DND-41 (cell line): ENCODE data around the gene ARHGAP6.

Experiments used
- ATAC-seq: fragments of 200-7000 bp; cut with Tn5 transposase; 3 replicates; pipeline ENCODE4 v1.9.1; 2021; ENCODE audit warnings: low read depth; ENCODE audit not compliant: insufficient read depth
- DNase-seq: peaks from one replicate; pipeline ENCODE4 v3.0.0-alpha.2; 2020
- H2AFZ ChIP-seq: 2 replicates; pipeline ENCODE4 v1.6.0; 2012; ENCODE audit warnings: low read depth, low read length
- H3K27ac ChIP-seq: 2 replicates; pipeline ENCODE4 v1.5.1; 2012; ENCODE audit warnings: low read length, inconsistent platforms
- H3K27me3 ChIP-seq: fragments of 200-600 bp; sonication (generic); 2 replicates; pipeline ENCODE4 v1.6.0; 2012; ENCODE audit warnings: low read length, mild to moderate bottlenecking, inconsistent platforms; ENCODE audit not compliant: insufficient read depth, poor library complexity
- H3K36me3 ChIP-seq: 2 replicates; pipeline ENCODE4 v1.5.1; 2012; ENCODE audit warnings: low read length, inconsistent platforms; ENCODE audit not compliant: insufficient read depth
- H3K4me1 ChIP-seq: 2 replicates; pipeline ENCODE4 v1.5.1; 2012; ENCODE audit warnings: mild to moderate bottlenecking, low read length; ENCODE audit not compliant: insufficient read depth
- H3K4me2 ChIP-seq: 2 replicates; pipeline ENCODE4 v1.6.0; 2012; ENCODE audit warnings: mild to moderate bottlenecking, moderate library complexity, low read length, inconsistent platforms; ENCODE audit not compliant: insufficient read depth
- H3K4me3 ChIP-seq, 2 experiments: fragments of 200-600 bp in 1 of 2; shearing (Covaris generic) in 1 of 2; 2 replicates each; pipeline ENCODE4 v1.5.1; 2012 to 2016; ENCODE audit warnings: inconsistent platforms in 2 of 2, low read length in 2 of 2, mild to moderate bottlenecking in 2 of 2, low read depth in 1 of 2, moderate library complexity in 1 of 2
- H3K79me2 ChIP-seq: 2 replicates; pipeline ENCODE4 v1.6.0; 2012; ENCODE audit warnings: low read length, inconsistent platforms; ENCODE audit not compliant: insufficient read depth
- H3K9ac ChIP-seq: 2 replicates; pipeline ENCODE4 v1.6.0; 2012; ENCODE audit warnings: low read depth, mild to moderate bottlenecking, inconsistent platforms, low read length, moderate library complexity
- H3K9me3 ChIP-seq: 2 replicates; pipeline ENCODE4 v1.5.1; 2012; ENCODE audit warnings: low read length, moderate library complexity, mild to moderate bottlenecking, inconsistent platforms; ENCODE audit not compliant: insufficient read depth, severe bottlenecking
- H4K20me1 ChIP-seq: 2 replicates; pipeline ENCODE4 v1.6.0; 2012; ENCODE audit warnings: low read length; ENCODE audit not compliant: insufficient read depth
- CTCF ChIP-seq: IDR thresholded peaks from 2 replicates; pipeline ENCODE4 v1.5.1; 2012; ENCODE audit warnings: borderline replicate concordance, low read length, moderate library complexity, mild to moderate bottlenecking; ENCODE audit not compliant: poor library complexity, severe bottlenecking; ENCODE audit errors: extremely low read depth
- EZH2 ChIP-seq: IDR thresholded peaks from 3 replicates; pipeline ENCODE4 v1.6.1; 2012; ENCODE audit warnings: borderline replicate concordance, low read depth, mild to moderate bottlenecking, moderate library complexity, low read length, inconsistent platforms; ENCODE audit not compliant: severe bottlenecking

ARHGAP6 gene

DNA sequence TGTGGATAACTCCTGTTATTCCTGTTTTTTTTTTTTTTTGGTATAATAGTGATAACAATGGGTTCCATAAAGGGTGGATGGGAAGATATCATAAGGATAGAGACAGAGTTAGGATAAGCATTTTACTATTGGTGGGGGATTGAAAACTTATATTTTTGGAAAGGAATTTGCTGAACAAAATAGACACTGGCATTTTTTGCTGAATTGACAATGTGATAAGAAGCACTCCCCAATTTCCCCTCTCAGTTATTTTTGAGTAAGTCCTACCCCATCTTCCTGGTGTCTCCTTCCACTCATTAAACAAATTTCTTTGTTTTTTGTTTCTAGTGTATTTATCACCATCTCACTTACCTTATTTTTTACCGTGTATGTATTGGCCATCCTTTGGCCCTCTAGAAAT, 316.7 kb downstream of the ARHGAP6 start:
- H3K27ac ChIP-seq: no peak overlapping the region
- H3K9me3 ChIP-seq: no peaks in the 10 kb centered on the region
- TF ChIP-seq CTCF (no peak), EZH2 (no peak)
- DNase-seq (no peak), ATAC-seq (no peak)
- H3K4me1 ChIP-seq: no peaks in the 10 kb centered on the region
- H3K9ac ChIP-seq: no peak overlapping the region
- no peak overlapping the region for H2AFZ ChIP-seq
- H3K27me3 ChIP-seq: no peaks in the 10 kb centered on the region
- no peak overlapping the region for H3K4me3 ChIP-seq
- no peak overlapping the region for H3K4me2 ChIP-seq
- H3K79me2 ChIP-seq: no peaks in the 10 kb centered on the region
- H3K36me3 ChIP-seq: no peaks in the 10 kb centered on the region
- no peaks in the 10 kb centered on the region for H4K20me1 ChIP-seq

DNA sequence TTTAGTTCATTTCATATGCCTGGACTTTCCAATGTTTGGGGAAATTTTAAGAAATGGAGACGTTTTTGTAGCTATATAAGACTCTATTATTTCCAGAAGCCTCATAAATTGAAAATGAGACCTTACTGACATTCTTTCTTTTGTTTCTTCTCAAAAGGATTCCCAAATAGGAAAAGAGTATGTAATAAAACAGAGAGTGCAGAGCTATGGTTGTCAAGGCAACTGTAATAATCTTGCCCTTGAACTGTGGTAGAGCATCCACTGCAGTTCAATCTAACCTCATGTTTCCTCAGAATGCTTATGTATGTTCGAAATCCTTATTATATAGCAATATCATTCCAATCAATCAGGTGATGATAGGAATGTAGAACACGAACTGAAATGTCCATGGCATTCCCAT, 318.4 kb downstream of the ARHGAP6 start:
- no peak for ATAC-seq
- Histone ChIP-seq H3K27me3 (no peaks in the 10 kb centered on the region), H4K20me1 (no peaks in the 10 kb centered on the region), H3K4me2 (no peak overlapping the region), H3K4me3 (no peak overlapping the region), H3K79me2 (no peaks in the 10 kb centered on the region), H3K27ac (no peak overlapping the region), H3K36me3 (no peaks in the 10 kb centered on the region), H3K9ac (no peak overlapping the region), H3K4me1 (no peaks in the 10 kb centered on the region), H2AFZ (no peak overlapping the region), H3K9me3 (no peaks in the 10 kb centered on the region)
- DNase-seq: no peak
- no peak for TF ChIP-seq EZH2
- TF ChIP-seq CTCF: no peak

- Histone ChIP-seq H3K27ac (no peak overlapping the region), H3K27me3 (no peaks in the 10 kb centered on the region), H3K4me1 (no peaks in the 10 kb centered on the region), H3K79me2 (no peaks in the 10 kb centered on the region), H3K36me3 (no peaks in the 10 kb centered on the region), H4K20me1 (no peaks in the 10 kb centered on the region), H3K9ac (no peak overlapping the region), H3K4me2 (no peak overlapping the region), H3K9me3 (no peaks in the 10 kb centered on the region), H2AFZ (no peak overlapping the region), H3K4me3 (no peak overlapping the region)
- TF ChIP-seq EZH2 (no peak), CTCF (no peak)
- ATAC-seq (no peak), DNase-seq (no peak)
These were observed 319.5 kb downstream of the ARHGAP6 start for GRCh38 chrX:11346121-11346682.

DNA sequence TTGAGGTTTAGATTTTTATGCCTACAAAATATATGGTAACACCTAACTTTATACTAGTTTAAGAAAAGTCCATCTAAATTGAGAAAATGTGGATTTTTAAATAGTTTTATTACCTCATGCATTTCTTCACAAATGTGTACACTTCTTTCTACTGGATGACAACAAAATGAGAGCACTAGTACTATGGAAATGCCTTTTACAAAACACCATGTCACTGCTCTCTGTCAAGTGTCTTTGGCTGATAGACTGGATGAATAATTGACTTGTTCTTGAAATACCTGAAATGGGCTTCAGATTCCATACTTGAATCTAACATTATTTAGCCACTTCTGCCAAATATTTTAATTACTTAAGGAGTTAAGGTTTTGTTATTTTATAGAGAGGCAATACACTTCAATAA, 323.0 kb downstream of the ARHGAP6 start:
- H3K27ac ChIP-seq: no peak overlapping the region
- no peak for TF ChIP-seq CTCF
- TF ChIP-seq EZH2: no peak
- H3K79me2 ChIP-seq: no peaks in the 10 kb centered on the region
- no peaks in the 10 kb centered on the region for H3K36me3 ChIP-seq
- no peak overlapping the region for H3K4me3 ChIP-seq
- ATAC-seq: no peak
- H3K4me2 ChIP-seq: no peak overlapping the region
- no peaks in the 10 kb centered on the region for H3K4me1 ChIP-seq
- H3K9me3 ChIP-seq: no peaks in the 10 kb centered on the region
- H3K27me3 ChIP-seq: no peaks in the 10 kb centered on the region
- no peak overlapping the region for H3K9ac ChIP-seq
- no peak for DNase-seq
- H2AFZ ChIP-seq: no peak overlapping the region
- H4K20me1 ChIP-seq: no peaks in the 10 kb centered on the region
